ENCODE measurements around the gene ZNF579.

DNA sequence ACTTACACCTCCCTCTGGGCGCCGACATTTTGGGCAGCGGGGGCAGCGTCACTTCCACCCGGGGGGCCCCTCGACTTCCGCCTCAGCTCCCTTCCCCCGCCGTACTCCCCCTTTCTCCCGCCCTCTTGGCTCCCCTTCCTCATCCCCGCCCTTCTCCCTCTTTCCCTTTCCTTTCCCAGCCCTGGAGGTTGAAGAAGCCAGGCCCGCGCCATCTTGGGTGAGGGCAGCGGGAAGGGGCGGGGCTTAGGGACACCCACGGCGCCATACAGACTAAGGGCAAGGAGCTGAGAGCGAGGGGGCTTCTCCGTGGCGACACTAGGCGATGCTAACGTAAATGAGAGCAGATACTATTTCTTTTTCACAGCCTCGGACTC, 18.8 kb upstream of the ZNF579 start, which contains the start of gene FIZ1:
- TF ChIP-seq, protein P1, sequence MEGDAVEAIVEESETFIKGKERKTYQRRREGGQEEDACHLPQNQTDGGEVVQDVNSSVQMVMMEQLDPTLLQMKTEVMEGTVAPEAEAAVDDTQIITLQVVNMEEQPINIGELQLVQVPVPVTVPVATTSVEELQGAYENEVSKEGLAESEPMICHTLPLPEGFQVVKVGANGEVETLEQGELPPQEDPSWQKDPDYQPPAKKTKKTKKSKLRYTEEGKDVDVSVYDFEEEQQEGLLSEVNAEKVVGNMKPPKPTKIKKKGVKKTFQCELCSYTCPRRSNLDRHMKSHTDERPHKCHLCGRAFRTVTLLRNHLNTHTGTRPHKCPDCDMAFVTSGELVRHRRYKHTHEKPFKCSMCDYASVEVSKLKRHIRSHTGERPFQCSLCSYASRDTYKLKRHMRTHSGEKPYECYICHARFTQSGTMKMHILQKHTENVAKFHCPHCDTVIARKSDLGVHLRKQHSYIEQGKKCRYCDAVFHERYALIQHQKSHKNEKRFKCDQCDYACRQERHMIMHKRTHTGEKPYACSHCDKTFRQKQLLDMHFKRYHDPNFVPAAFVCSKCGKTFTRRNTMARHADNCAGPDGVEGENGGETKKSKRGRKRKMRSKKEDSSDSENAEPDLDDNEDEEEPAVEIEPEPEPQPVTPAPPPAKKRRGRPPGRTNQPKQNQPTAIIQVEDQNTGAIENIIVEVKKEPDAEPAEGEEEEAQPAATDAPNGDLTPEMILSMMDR (IDR thresholded peaks at IDR 0.05; ENCODE audit: poor library complexity, severe bottlenecking), result no peak
- TF ChIP-seq TAF1 (IDR thresholded peaks at IDR 0.05; ENCODE audit: low read depth) (no peak), EP300 (conservative IDR thresholded peaks at IDR 0.05; ENCODE audit: poor library complexity, severe bottlenecking) (peak; percentile 9), EZH2 (IDR thresholded peaks at IDR 0.05; ENCODE audit: borderline replicate concordance, insufficient read depth, low read length, poor library complexity, severe bottlenecking) (no peak), POLR2AphosphoS5 (IDR thresholded peaks at IDR 0.05) (peak; percentile 64), RAD21 (conservative IDR thresholded peaks at IDR 0.05) (peak; percentile 27), MXI1 (conservative IDR thresholded peaks at IDR 0.05; ENCODE audit: poor library complexity, severe bottlenecking) (peak; percentile 60)
- TF ChIP-seq, protein P2, sequence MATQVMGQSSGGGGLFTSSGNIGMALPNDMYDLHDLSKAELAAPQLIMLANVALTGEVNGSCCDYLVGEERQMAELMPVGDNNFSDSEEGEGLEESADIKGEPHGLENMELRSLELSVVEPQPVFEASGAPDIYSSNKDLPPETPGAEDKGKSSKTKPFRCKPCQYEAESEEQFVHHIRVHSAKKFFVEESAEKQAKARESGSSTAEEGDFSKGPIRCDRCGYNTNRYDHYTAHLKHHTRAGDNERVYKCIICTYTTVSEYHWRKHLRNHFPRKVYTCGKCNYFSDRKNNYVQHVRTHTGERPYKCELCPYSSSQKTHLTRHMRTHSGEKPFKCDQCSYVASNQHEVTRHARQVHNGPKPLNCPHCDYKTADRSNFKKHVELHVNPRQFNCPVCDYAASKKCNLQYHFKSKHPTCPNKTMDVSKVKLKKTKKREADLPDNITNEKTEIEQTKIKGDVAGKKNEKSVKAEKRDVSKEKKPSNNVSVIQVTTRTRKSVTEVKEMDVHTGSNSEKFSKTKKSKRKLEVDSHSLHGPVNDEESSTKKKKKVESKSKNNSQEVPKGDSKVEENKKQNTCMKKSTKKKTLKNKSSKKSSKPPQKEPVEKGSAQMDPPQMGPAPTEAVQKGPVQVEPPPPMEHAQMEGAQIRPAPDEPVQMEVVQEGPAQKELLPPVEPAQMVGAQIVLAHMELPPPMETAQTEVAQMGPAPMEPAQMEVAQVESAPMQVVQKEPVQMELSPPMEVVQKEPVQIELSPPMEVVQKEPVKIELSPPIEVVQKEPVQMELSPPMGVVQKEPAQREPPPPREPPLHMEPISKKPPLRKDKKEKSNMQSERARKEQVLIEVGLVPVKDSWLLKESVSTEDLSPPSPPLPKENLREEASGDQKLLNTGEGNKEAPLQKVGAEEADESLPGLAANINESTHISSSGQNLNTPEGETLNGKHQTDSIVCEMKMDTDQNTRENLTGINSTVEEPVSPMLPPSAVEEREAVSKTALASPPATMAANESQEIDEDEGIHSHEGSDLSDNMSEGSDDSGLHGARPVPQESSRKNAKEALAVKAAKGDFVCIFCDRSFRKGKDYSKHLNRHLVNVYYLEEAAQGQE (IDR thresholded peaks at IDR 0.05; ENCODE audit: borderline replicate concordance), result peak; percentile 65

Data from neural cell (in vitro differentiated cells).